Fibroblast of the conjunctiva (primary cell): ENCODE data around the gene RHBDL1.

Experiments used
- DNase-seq: peaks from one replicate; pipeline ENCODE4 v3.0.0-alpha.2; 2010; ENCODE audit warnings: low read depth

The RHBDL1 gene

GRCh38 chr16:658679-659571, 16.5 kb upstream of the RHBDL1 start:
- DNase-seq: no peak

GRCh38 chr16:659618-660017, 15.9 kb upstream of the RHBDL1 start:
- no peak for DNase-seq

GRCh38 chr16:660132-660458, 15.4 kb upstream of the RHBDL1 start:
- DNase-seq: no peak

GRCh38 chr16:660459-661183, 14.8 kb upstream of the RHBDL1 start:
- DNase-seq: peak; percentile 81

GRCh38 chr16:661184-661821, 14.2 kb upstream of the RHBDL1 start:
- no peak for DNase-seq

- DNase-seq: no peak
These were observed 13.4 kb upstream of the RHBDL1 start for GRCh38 chr16:662095-662494.

GRCh38 chr16:662597-662996, 12.9 kb upstream of the RHBDL1 start:
- DNase-seq: no peak

- no peak for DNase-seq
These were observed 8.9 kb upstream of the RHBDL1 start for GRCh38 chr16:666572-666971.

- DNase-seq: no peak
These were observed 8.2 kb upstream of the RHBDL1 start for GRCh38 chr16:667113-667779.

- peak; percentile 73 for DNase-seq
These were observed 7.5 kb upstream of the RHBDL1 start, which contains the start of gene RHOT2 for GRCh38 chr16:667780-668518. Gene RHOT2 (plus strand): TSS chr16:668132. CDS start chr16:668200, 68 bp downstream.

GRCh38 chr16:668519-669171, 6.8 kb upstream of the RHBDL1 start:
- no peak for DNase-seq

GRCh38 chr16:669666-670065, 5.8 kb upstream of the RHBDL1 start:
- no peak for DNase-seq

GRCh38 chr16:670485-671352, 4.8 kb upstream of the RHBDL1 start:
- no peak for DNase-seq

- no peak for DNase-seq
These were observed 3.9 kb upstream of the RHBDL1 start for GRCh38 chr16:671353-672131.

- no peak for DNase-seq
These were observed 3.1 kb upstream of the RHBDL1 start for GRCh38 chr16:672371-672770.

- no peak for DNase-seq
These were observed 2.6 kb upstream of the RHBDL1 start for GRCh38 chr16:672851-673250.

- no peak for DNase-seq
These were observed 2.0 kb upstream of the RHBDL1 start for GRCh38 chr16:673399-673991.

GRCh38 chr16:674214-674881, 1.1 kb upstream of the RHBDL1 start:
- no peak for DNase-seq
